PC-9 (cell line): ENCODE data around the gene CAPN14. TPM values are rescaled to one million over a fixed set of nuclear protein-coding genes. Genes with fewer than 3 reads are reported as not detected.

Experiments
- BruUV-seq: library from RNA; stranded (reverse); fragments of 400-500 nt; replicated peaks from 2 replicates; lab custom pipeline; 2021; lab: Mats Ljungman, UMichigan
- CTCF ChIA-PET: fragments of 300-600 bp; sonication (Branson Sonifier 250); formaldehyde crosslinking; loops from one replicate; lab custom pipeline; 2022; ENCODE audit warnings: antibody characterized with exemption; lab: Charles Lee
- POLR2A ChIA-PET: fragments of 300-600 bp; sonication (Branson Sonifier 250); formaldehyde crosslinking; loops from one replicate; lab custom pipeline; 2022; ENCODE audit warnings: antibody characterized with exemption; ENCODE audit not compliant: unreplicated experiment; lab: Charles Lee
- DNase-seq, 2 experiments: peaks; one replicate each; pipeline versions ENCODE4 v3.0.0 to v3.0.0-alpha.2; 2015 to 2022; ENCODE audit warnings: mixed read lengths in 1 of 2
- H2AFZ ChIP-seq: fragments of 200-600 bp; sonication (generic); 2 replicates; pipeline ENCODE4 v1.8.1; 2017; ENCODE audit warnings: antibody characterized with exemption
- H3F3A ChIP-seq: fragments of 200-600 bp; sonication (generic); 2 replicates; pipeline ENCODE4 v1.8.1; 2017; ENCODE audit warnings: antibody characterized with exemption, mild to moderate bottlenecking, low read depth; ENCODE audit not compliant: insufficient read depth
- H3K27ac ChIP-seq: fragments of 200-600 bp; sonication (generic); 2 replicates; pipeline ENCODE4 v1.6.1; 2016; ENCODE audit warnings: mixed run types
- H3K27me3 ChIP-seq: fragments of 200-600 bp; sonication (generic); 2 replicates; pipeline ENCODE4 v1.6.1; 2016; ENCODE audit warnings: low read depth, mixed run types; ENCODE audit not compliant: insufficient read depth
- H3K36me3 ChIP-seq: fragments of 200-600 bp; sonication (generic); 2 replicates; pipeline ENCODE4 v1.6.1; 2016; ENCODE audit warnings: low read depth, mixed run types
- H3K4me1 ChIP-seq: fragments of 200-600 bp; sonication (generic); replicated peaks from 2 replicates; pipeline ENCODE4 v1.6.1; 2016; ENCODE audit warnings: mixed run types; ENCODE audit not compliant: insufficient read depth
- H3K4me2 ChIP-seq: fragments of 200-600 bp; sonication (generic); 2 replicates; pipeline ENCODE4 v1.6.1; 2017; ENCODE audit warnings: mixed run types
- H3K4me3 ChIP-seq: fragments of 200-600 bp; sonication (generic); 2 replicates; pipeline ENCODE4 v1.6.1; 2016; ENCODE audit warnings: mixed run types
- H3K79me2 ChIP-seq: fragments of 200-600 bp; sonication (generic); 2 replicates; pipeline ENCODE4 v1.6.1; 2017; ENCODE audit warnings: low read depth, mixed run types
- H3K9me2 ChIP-seq: fragments of 200-600 bp; sonication (generic); 2 replicates; pipeline ENCODE4 v1.8.1; 2017; ENCODE audit warnings: mild to moderate bottlenecking; ENCODE audit not compliant: insufficient read depth
- H3K9me3 ChIP-seq: fragments of 200-600 bp; sonication (generic); 2 replicates; pipeline ENCODE4 v1.8.1; 2016; ENCODE audit warnings: low read depth; ENCODE audit not compliant: insufficient read depth
- H4K20me1 ChIP-seq: fragments of 200-600 bp; sonication (generic); 2 replicates; pipeline ENCODE4 v1.8.1; 2017; ENCODE audit not compliant: insufficient read depth
- CTCF ChIP-seq: fragments of 200-600 bp; sonication (generic); conservative IDR thresholded peaks from 2 replicates; pipeline ENCODE4 v1.6.1; 2017; ENCODE audit warnings: mixed run types, antibody characterized with exemption, mild to moderate bottlenecking, moderate library complexity
- EZH2 ChIP-seq: fragments of 200-600 bp; sonication (generic); IDR thresholded peaks from 2 replicates; pipeline ENCODE4 v1.8.0; 2017; ENCODE audit warnings: antibody characterized with exemption, low read depth
- intact Hi-C: fragments of 100-400 bp; cut with micrococcal nuclease; formaldehyde crosslinking; loops from one replicate; pipeline ENCODE4 v1.10.0; 2022; ENCODE audit not compliant: unreplicated experiment
- total RNA-seq: library from RNA; stranded (reverse); gene quantifications from 2 replicates; pipeline ENCODE4 v1.2.3, GENCODE V29; 2021

The CAPN14 gene
- total RNA-seq, 1 experiment from 2014 or later, result 0.35 TPM

- intact Hi-C loops, result loop anchor here (2.0 to 5.0 kb wide), 2 partner anchors 100 to 198 kb away; no protein-coding TSS in a partner anchor
These were observed 15.3 kb upstream of the CAPN14 start for GRCh38 chr2:31232586-31232985.

GRCh38 chr2:31231571-31232302 lies 14.4 kb upstream of the CAPN14 start:
- no peaks in the 10 kb centered on the region for H3K9me2 ChIP-seq
- no peaks in the 10 kb centered on the region for H3K27me3 ChIP-seq
- ChIA-PET CTCF (no interaction called here), POLR2A (no interaction called here)
- intact Hi-C loops, result loop anchor here (2.0 to 5.0 kb wide), 2 partner anchors 101 to 199 kb away; no protein-coding TSS in a partner anchor
- no peak for DNase-seq
- H3K79me2 ChIP-seq, result no peaks in the 10 kb centered on the region
- no peak for TF ChIP-seq CTCF
- no peak for TF ChIP-seq EZH2
- no peaks in the 10 kb centered on the region for H3K36me3 ChIP-seq
- H3K4me1 ChIP-seq, result peaks cover 10% of the 10 kb centered on the region
- peaks cover 10% of the 10 kb centered on the region; the same call in 1 of the 2 replicates for H3F3A ChIP-seq
- no peak overlapping the region for H2AFZ ChIP-seq
- no TSS peak for BruUV-seq
- H3K4me2 ChIP-seq, result no peak overlapping the region
- no peak overlapping the region for H3K27ac ChIP-seq
- no peaks in the 10 kb centered on the region for H4K20me1 ChIP-seq
- no peaks in the 10 kb centered on the region for H3K9me3 ChIP-seq
- H3K4me3 ChIP-seq, result no peak overlapping the region

More at GRCh38 chr2:31232586-31232985, 15.3 kb upstream of the CAPN14 start:
- H3F3A ChIP-seq, result peaks cover 10% of the 10 kb centered on the region; the same call in 1 of the 2 replicates
- ChIA-PET CTCF (no interaction called here), POLR2A (no interaction called here)
- BruUV-seq, result no TSS peak
- H3K27me3 ChIP-seq, result no peaks in the 10 kb centered on the region
- no peak overlapping the region for H3K27ac ChIP-seq
- no peaks in the 10 kb centered on the region for H3K36me3 ChIP-seq
- no peaks in the 10 kb centered on the region for H4K20me1 ChIP-seq
- no peaks in the 10 kb centered on the region for H3K79me2 ChIP-seq
- TF ChIP-seq CTCF (no peak), EZH2 (no peak)
- no peaks in the 10 kb centered on the region for H3K9me3 ChIP-seq
- peaks cover 10% of the 10 kb centered on the region for H3K4me1 ChIP-seq
- no peaks in the 10 kb centered on the region for H3K9me2 ChIP-seq
- DNase-seq, result no peak
- no peak overlapping the region for H2AFZ ChIP-seq
- H3K4me3 ChIP-seq, result no peak overlapping the region
- H3K4me2 ChIP-seq, result peak overlapping the region; percentile 90; the same call in 1 of the 2 replicates

GRCh38 chr2:31230751-31231150 lies 13.4 kb upstream of the CAPN14 start:
- ChIA-PET POLR2A (no interaction called here), CTCF (no interaction called here)
- peaks cover 10% of the 10 kb centered on the region; the same call in 1 of the 2 replicates for H3F3A ChIP-seq

More at GRCh38 chr2:31230751-31231150, 13.4 kb upstream of the CAPN14 start:
- BruUV-seq, result no TSS peak
- H3K36me3 ChIP-seq, result no peaks in the 10 kb centered on the region
- intact Hi-C loops, result loop anchor here (5.0 kb wide), 1 partner anchor 102 kb away; no protein-coding TSS in a partner anchor
- no peak for DNase-seq
- H3K4me1 ChIP-seq, result peaks cover 10% of the 10 kb centered on the region
- H3K9me3 ChIP-seq, result no peaks in the 10 kb centered on the region
- no peaks in the 10 kb centered on the region for H3K9me2 ChIP-seq
- no peak overlapping the region for H3K27ac ChIP-seq
- H3K27me3 ChIP-seq, result no peaks in the 10 kb centered on the region
- no peak overlapping the region for H3K4me2 ChIP-seq
- no peaks in the 10 kb centered on the region for H4K20me1 ChIP-seq
- H3K4me3 ChIP-seq, result no peak overlapping the region
- TF ChIP-seq CTCF (no peak), EZH2 (no peak)
- no peak overlapping the region for H2AFZ ChIP-seq
- no peaks in the 10 kb centered on the region for H3K79me2 ChIP-seq
